SK-N-MC (cell line): Measurements from ENCODE around the gene LGR4.

Experiments
- EZH2 ChIP-seq: fragments of 200-600 bp; sonication (generic); IDR thresholded peaks from one replicate; pipeline ENCODE4 v1.6.1; 2017; ENCODE audit warnings: antibody characterized with exemption
- FOXP2 ChIP-seq: optimal IDR thresholded peaks from 2 replicates; pipeline ENCODE3; 2011; ENCODE audit warnings: mild to moderate bottlenecking, moderate library complexity; ENCODE audit not compliant: insufficient read depth; ENCODE audit errors: extremely low read length, control extremely low read depth
- POLR2AphosphoS5 ChIP-seq: IDR thresholded peaks from 2 replicates; pipeline ENCODE4 v1.6.1; 2012; ENCODE audit warnings: mild to moderate bottlenecking, low read depth, low read length, borderline replicate concordance

DNA sequence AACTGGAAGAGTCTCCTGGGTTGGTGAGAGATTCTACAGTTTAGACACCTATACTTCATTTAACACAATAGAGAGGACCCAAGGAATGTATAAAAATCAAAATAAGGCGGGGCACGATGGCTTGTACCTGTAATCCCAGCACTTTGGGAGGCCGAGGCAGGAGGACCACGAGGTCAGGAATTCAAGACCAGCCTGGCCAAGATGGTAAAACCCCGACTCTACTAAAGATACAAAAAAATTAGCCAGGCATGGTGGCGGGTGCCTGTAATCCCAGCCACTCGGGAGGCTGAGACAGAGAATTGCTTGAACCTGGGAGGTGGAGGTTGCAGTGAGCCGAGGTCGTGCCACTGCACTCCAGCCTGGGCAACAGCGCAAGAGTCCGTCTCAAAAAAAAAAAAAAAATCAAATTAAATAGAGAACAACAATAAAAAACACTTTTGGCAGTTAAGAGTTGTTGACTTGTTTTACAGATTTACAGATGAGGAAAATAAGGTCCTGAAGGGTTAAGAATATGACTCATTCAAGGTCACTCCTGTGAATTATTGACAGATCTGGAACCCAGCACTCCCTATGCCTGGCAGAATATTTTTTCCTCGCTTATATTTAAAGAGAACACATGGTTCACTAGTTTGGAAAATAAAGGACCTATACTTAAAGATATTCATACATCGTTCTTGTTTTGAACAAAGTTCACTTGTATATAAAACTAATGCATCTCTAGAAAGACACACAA lies 5.2 kb downstream of the LGR4 start:
- TF ChIP-seq EZH2, result no peak
- TF ChIP-seq POLR2AphosphoS5, result no peak
- TF ChIP-seq FOXP2, result no peak
